NCI-H2196 treated with DMSO at 0.1 percent for 48 hours (cell line): ENCODE results near the gene TSC22D3.
"Not testable (repeated sequence)": the region's sequence is repeated elsewhere in the genome, so short reads cannot be mapped to it uniquely, and the experiment has no call there.

Source experiments
- DNase-seq: peaks from one replicate; lab custom pipeline; 2025; ENCODE audit not compliant: unreplicated experiment; lab: John Stamatoyannopoulos, UW

TSC22D3 gene

GRCh38 chrX:107683124-107683895 lies 92.3 kb downstream of the TSC22D3 start:
- DNase-seq, result no peak

- DNase-seq, result no peak
Observed at GRCh38 chrX:107682256-107682655, 93.3 kb downstream of the TSC22D3 start.

DNA sequence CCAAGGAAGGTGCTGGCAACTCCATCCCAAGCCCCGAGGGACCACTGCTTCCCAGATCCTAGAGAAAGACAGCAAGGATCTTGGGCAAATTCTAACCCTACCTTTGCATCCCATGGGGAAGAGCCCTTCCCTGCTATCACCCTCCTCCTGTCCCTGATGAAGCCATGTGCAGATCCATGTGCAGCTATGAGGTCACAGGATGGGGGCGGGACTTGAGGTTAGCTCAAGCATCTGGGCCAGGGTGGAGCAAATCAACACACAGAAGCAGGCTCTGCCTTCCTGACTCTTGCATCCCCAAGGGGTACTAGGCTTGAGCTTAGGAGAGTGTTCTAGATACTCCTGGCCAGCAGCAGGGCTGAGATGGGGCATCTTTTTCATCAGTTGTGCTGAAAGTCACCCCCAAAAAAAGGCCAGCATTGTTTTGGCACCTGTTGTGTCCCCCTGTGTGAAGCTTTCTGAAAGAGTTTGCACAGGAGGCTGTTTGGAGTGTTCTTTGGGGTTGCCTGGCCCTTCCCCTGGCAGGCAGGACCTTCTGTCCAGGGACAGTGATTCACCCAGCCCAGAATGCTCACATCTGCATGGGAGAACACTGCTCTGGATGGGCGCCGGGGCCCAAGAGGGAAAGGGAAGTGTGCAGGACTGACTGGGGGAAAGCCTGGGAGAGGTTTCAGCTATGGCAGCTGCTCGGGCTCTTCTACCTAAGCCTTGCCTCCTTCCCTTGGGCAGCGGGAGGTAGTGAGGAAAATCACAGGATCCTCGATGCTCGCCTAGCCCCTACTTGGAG lies 96.4 kb downstream of the TSC22D3 start:
- no peak for DNase-seq

DNA sequence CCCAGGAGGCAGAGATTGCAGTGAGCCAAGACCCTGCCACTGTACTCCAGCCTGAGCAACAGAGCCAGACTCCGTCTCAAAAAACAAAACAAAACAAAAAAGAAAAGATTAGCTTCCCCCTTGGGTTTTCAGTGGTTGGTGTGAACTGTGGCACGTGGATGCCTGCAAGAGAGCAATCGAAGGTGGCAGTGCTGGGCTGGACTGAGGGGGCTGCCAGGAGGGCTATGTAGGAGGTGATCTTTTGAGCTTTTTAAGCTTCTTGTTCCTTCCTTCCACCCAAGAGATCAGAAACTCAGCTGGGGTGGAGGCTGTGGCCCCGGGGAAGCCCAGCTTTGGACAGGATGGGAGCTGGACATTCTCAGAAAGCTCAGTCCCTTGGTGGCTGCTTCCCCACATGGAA lies 97.7 kb downstream of the TSC22D3 start:
- no peak for DNase-seq

- DNase-seq, result no peak
Observed at GRCh38 chrX:107677501-107677901, 98.1 kb downstream of the TSC22D3 start.

DNA sequence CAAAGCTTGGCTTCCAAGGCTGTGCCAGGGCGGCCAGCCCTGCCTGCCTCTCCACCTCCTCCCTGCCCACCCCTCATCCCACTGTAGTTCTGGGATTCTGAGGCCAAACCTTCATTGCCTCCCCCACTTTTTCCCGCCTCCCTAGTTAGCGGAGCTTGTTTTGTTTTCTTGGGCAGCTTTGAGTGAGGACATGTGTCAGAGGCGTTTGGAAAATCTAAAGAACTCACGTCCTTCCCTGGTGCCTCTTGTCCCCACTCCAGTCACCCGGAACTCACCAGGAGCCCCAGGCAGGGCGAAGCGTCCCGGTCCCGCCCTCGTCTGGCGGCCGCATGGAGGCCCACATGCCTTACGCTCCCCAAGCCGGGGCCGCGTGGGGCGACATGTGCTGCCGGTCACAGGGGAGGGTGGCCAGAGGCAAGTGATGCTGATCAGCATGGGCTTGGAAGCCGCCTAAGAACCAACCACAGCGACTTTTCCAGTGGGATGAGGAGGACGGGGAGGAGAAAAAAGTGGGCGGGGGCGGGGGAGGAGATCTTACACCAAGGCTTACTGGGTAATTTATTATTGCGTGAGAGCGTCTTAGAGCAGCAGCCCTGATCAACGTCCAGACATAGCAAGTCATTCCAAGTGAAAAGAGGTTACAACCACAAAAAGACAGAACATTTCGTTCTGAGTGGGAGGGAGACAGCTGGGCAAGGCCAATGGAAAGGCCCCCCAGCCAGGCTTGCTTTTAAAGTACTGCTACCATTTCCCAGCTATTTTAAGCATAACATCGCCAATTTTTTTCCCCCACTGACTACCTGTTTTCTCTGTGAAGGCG lies 98.8 kb downstream of the TSC22D3 start:
- no peak for DNase-seq

GRCh38 chrX:107675823-107676555 lies 99.6 kb downstream of the TSC22D3 start:
- DNase-seq, result no peak

- DNase-seq, result no peak
Observed at GRCh38 chrX:107675365-107675654, 100.3 kb downstream of the TSC22D3 start.

DNA sequence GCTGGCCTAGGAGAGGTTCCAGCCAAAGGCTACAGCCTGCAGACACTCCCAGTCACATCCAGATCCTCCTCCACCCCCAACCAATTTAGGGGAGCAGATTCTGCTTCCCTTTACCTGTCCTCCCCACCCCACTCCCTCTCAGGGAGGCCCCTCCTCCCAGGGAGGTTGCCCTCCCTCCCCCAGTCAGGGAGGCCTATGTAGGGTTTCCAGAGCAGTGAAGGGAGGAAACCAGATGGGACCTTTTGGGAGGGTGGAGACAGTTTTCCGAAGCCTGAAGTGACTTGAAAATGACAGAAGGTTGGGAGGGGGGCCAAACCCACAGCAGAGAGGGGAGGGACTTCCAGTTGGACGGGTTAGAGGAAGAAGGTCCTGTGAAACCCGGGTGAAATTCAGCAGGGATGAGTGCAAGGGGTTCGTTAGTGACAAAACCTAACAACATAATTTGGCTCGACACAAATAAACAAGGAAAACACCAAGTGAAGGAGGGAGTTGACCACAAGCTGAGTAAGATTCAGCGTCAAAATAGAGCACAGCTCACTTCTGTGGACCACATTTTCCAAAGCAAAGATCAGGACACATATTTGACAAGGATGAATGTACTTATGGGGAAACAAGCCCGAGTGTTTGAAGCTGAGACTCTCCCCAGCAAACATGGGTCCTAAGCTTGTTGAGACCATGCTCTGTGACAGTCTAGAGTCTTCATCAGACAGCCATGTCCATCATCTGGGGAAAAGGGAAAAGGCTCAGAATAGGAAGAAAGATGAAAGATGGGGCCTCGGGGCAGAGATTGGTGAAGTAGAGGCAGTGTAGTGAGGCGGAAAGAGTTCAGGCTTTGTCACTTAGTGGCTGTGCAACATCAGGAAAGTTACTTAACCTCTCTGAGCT lies 100.9 kb downstream of the TSC22D3 start:
- no peak for DNase-seq

DNA sequence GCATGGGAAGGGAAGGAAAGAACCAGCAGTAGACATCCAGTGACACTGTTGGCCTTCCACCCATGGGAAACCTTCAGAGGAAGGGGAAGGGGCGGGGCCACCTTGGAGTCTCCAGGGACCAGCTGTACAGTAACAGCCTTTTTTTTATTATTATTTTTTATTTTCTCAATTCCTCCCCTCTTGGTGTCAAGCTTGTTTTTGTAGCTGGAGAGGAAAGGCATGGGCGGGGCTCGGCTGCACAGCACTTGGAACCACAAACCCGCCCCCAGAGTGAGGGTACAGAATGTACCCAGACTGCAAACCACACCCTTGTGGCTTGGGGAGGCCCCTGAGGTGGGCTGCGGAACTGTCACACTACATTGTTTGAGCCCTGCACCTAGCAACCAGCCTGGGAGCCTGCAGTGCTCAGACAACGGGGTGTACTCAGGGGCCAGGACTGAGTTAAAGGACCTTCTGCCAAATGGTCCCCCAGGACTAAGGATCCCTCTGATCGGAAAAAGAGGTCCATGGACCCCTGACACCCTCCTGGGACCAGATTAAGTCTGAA lies 101.6 kb downstream of the TSC22D3 start:
- no peak for DNase-seq

DNA sequence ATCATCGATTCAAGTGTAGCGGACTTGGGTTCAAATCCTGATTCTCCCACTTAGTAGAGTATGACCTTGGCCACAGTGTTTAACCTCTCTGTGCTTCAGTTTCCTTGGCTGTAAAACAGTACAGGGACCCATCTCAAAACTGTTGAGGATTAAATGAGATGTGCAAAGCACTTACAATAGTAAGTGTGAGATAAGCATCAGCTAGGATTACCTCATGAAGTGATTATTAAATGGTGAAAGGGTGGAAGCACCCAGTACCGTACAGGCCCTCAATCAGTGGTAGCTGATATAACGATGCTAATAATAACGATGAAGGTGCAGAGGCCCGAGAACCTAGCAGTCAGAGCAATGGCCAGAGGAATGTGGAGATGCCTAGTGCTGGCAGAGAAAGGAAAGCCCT lies 102.2 kb downstream of the TSC22D3 start:
- DNase-seq, result no peak

- peak; percentile 16 for DNase-seq
Observed at GRCh38 chrX:107672955-107673378, 102.6 kb downstream of the TSC22D3 start.

DNA sequence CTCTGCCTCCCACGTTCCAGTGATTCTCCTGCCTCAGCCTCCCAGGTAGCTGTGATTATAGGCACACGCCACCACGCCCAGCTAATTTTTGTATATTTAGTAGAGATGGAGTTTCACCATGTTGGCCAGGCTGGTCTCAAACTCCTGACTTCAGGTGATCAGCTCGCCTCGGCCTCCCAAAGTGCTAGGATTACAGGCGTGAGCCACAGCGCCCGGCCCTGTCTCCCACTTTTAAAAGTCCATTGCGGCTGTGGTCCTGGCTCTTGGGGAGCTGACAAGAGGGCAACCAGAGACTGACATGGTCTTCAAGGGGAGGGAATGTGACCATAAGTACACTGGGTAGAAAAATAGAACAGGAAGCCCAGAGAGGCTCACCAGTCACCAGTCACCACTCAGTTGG lies 104.3 kb downstream of the TSC22D3 start:
- not testable (repeated sequence) for DNase-seq

DNA sequence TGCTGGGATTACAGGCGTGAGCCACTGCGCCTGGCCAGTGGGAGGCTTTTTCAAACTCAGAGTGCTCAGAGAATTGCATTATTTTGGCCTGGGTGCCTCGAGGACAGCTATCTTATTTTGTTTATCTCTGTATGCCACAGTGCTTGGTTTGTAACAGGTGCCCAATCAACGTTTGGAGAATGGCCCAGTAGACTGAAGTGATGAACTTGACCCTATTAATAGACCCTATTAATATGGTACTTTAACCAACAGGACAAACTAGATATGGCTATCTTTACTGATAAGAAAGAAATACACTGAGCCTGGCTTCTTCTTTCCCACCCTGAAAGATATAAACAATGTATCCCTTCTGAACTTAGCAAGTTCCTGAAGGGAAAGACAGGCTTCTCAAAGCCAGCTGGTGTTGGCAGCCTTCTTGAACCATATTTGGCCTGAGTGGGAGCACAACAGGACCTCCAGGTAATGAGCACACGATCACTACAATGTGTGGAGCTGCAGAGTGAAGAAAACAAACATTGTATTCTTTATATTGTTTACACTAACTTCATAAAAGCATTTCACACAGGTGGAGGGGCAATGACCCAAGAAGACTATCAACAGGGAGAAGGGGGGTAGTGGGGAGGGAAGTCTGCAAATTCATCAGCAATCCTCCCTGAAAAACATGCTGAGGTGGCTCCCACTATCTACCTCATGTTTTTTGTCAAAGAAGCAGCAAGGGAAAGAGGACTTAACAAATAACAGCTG lies 105.5 kb downstream of the TSC22D3 start:
- no peak for DNase-seq

DNA sequence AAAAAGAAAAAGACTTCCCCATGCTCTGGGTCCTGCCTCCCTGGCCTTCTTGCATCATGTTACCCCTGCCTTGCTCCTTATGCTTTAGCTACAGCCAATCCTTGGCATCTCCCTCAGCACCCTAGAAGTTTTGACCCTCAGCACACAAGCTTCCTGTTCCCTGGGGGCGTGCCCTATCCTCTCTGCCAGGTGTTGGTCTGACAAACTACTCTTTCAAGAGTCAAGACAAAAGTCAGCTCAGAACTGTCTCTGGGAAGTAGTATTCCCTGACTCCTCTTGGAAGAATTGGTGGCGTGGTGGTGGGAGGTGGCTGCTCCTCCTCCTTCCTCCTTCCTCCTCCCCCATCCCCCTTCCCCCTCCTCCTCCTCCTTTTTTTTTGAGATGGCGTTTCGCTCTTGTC lies 106.3 kb downstream of the TSC22D3 start:
- DNase-seq, result no peak

DNA sequence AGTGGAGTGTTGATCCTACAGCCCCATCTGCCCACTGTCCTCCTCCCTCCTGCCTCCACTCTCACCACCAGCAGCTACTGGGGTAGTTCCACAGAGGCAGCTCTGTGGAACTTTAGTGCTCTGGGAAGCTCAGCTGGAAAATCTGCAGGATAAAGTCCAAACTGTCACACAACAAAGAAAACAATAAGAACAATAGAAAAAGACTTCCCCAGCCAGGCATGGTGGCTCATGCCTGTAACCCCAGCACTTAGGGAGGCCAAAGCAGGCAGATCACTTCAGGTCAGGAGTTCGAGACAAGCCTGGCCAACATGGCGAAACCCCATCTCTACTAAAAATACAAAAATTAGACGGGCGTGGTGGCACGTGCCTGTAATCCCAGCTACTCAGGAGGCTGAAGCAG lies 106.9 kb downstream of the TSC22D3 start:
- not testable (repeated sequence) for DNase-seq

DNA sequence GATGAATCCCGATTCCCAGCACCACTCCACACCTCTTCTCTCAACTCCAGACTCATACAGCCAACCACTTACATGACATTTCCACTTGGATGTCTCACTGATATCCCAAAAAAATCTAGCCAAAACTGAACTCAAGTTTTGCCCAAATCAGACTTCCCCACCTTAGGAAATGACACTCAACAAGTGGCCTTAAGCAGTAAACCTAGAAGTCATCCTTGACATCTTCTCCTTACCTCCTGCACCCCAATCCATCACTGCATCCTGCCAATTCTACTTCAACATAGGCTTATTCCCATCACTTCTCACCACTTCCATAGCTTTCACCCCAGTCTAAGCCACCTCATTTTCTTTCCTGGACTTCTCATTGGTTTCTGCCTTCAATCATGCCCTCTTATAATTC lies 108.2 kb downstream of the TSC22D3 start:
- no peak for DNase-seq

- DNase-seq, result no peak
Observed at GRCh38 chrX:107666931-107667330, 108.7 kb downstream of the TSC22D3 start.
